ENCODE results near the gene DOK5. TPM values are rescaled to one million over a fixed set of nuclear protein-coding genes. Genes with fewer than 3 reads are reported as not detected.

Gene DOK5
- total and polyA plus RNA-seq, 2 donors from 2014 or later: 4.8 to 5.4 TPM

DNA sequence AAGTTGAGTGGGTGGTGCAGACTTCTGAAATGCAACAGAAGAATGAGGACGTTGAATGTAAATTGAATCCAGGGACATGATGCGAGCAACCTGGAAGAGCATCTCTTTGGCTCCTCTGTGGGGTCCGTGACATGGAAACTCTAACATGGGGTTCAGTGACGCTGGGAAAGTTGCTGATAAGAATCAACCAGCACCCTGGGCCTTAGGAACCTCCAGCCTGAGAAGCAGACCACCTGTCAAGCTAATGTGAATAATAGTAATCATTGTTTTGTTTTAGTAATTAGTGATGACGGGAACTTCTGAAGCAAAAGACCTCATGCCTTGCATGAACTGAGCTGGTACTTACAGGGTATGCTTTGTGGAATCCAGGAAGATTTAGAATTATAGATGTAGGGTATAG is 25.2 kb upstream of the DOK5 start:
- intact Hi-C loops (cut with DNase I): no loop called here
- Histone ChIP-seq H3K27ac (ENCODE audit: low read depth in 2 of 2, low read length in 2 of 2) (no peak overlapping the region), H3K36me3 (ENCODE audit: control insufficient read depth in 2 of 3, insufficient read depth in 3 of 3, low read length in 3 of 3) (no peaks in the 10 kb centered on the region), H3K27me3 (ENCODE audit: control insufficient read depth, insufficient read depth, low read length) (no peaks in the 10 kb centered on the region), H3K9ac (ENCODE audit: low read length in 3 of 3) (no peak overlapping the region), H3K4me3 (ENCODE audit: low read length in 3 of 3) (no peak overlapping the region), H3K4me1 (ENCODE audit: control insufficient read depth in 2 of 3, insufficient read depth in 2 of 3, low read depth in 1 of 3, low read length in 3 of 3) (no peaks in the 10 kb centered on the region), H3K9me3 (ENCODE audit: control insufficient read depth in 2 of 3, insufficient read depth in 1 of 3, low read length in 3 of 3) (no peaks in the 10 kb centered on the region)
- no peak for DNase-seq
- TF ChIP-seq, protein P1, sequence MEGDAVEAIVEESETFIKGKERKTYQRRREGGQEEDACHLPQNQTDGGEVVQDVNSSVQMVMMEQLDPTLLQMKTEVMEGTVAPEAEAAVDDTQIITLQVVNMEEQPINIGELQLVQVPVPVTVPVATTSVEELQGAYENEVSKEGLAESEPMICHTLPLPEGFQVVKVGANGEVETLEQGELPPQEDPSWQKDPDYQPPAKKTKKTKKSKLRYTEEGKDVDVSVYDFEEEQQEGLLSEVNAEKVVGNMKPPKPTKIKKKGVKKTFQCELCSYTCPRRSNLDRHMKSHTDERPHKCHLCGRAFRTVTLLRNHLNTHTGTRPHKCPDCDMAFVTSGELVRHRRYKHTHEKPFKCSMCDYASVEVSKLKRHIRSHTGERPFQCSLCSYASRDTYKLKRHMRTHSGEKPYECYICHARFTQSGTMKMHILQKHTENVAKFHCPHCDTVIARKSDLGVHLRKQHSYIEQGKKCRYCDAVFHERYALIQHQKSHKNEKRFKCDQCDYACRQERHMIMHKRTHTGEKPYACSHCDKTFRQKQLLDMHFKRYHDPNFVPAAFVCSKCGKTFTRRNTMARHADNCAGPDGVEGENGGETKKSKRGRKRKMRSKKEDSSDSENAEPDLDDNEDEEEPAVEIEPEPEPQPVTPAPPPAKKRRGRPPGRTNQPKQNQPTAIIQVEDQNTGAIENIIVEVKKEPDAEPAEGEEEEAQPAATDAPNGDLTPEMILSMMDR (IDR thresholded peaks at IDR 0.05; ENCODE audit: borderline replicate concordance, extremely low read depth, insufficient read depth): no peak
- FAIRE-seq: no peak

DNA sequence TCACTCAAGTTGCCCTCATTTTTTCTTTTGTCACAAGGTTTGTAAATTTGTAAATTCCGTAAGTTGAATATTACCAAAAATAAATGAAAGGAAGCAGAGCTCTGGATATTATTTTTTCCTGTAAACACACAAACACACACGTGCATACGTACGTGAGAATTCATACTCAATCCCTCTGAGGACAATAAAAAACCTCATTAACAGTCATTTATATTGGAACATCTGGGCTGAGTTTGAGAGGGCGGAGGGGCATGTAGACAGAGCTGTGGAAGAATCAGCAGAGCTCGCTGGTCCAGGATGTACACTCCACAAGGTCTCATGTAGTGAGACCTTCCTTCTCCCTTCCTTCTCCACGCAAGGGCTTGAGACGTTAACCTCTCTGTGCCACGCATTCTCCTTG is 24.2 kb upstream of the DOK5 start:
- H3K27ac ChIP-seq (ENCODE audit: low read depth in 2 of 2, low read length in 2 of 2): no peak overlapping the region
- H3K4me3 ChIP-seq (ENCODE audit: low read length in 3 of 3): no peak overlapping the region
- TF ChIP-seq, protein P1 (IDR thresholded peaks at IDR 0.05; ENCODE audit: borderline replicate concordance, extremely low read depth, insufficient read depth): no peak
- no peak overlapping the region for H3K9ac ChIP-seq (ENCODE audit: low read length in 3 of 3)
- intact Hi-C loops (cut with DNase I): no loop called here
- no peak for DNase-seq
- no peak for FAIRE-seq
- no peaks in the 10 kb centered on the region for H3K9me3 ChIP-seq (ENCODE audit: control insufficient read depth in 2 of 3, insufficient read depth in 1 of 3, low read length in 3 of 3)
- no peaks in the 10 kb centered on the region for H3K27me3 ChIP-seq (ENCODE audit: control insufficient read depth, insufficient read depth, low read length)
- H3K36me3 ChIP-seq (ENCODE audit: control insufficient read depth in 2 of 3, insufficient read depth in 3 of 3, low read length in 3 of 3): no peaks in the 10 kb centered on the region
- no peaks in the 10 kb centered on the region for H3K4me1 ChIP-seq (ENCODE audit: control insufficient read depth in 2 of 3, insufficient read depth in 2 of 3, low read depth in 1 of 3, low read length in 3 of 3)

DNA sequence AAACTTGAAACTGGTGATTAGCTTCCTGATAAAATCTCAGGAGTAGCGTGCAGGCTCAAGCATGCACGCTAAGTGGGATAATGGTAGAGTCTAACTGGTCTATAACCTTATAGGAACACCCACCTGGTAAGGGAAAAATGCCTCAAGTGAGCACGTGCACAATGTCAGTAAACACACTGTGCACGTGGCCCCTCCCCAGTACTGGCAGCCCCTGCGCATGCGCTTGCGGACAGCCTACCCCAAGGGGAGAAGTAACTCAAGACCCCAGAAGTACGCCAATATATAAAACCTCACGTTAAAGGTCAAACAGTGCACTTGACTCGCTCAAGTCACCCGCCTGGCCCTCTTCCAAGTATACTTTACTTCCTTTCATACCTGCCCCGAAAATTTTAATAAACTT is 23.1 kb upstream of the DOK5 start:
- Histone ChIP-seq H3K4me1 (ENCODE audit: control insufficient read depth in 2 of 3, insufficient read depth in 2 of 3, low read depth in 1 of 3, low read length in 3 of 3) (no peaks in the 10 kb centered on the region), H3K9me3 (ENCODE audit: control insufficient read depth in 2 of 3, insufficient read depth in 1 of 3, low read length in 3 of 3) (no peaks in the 10 kb centered on the region), H3K27me3 (ENCODE audit: control insufficient read depth, insufficient read depth, low read length) (no peaks in the 10 kb centered on the region), H3K27ac (ENCODE audit: low read depth in 2 of 2, low read length in 2 of 2) (no peak overlapping the region), H3K9ac (ENCODE audit: low read length in 3 of 3) (no peak overlapping the region), H3K4me3 (ENCODE audit: low read length in 3 of 3) (no peak overlapping the region), H3K36me3 (ENCODE audit: control insufficient read depth in 2 of 3, insufficient read depth in 3 of 3, low read length in 3 of 3) (no peaks in the 10 kb centered on the region)
- no peak for FAIRE-seq
- TF ChIP-seq, protein P1 (IDR thresholded peaks at IDR 0.05; ENCODE audit: borderline replicate concordance, extremely low read depth, insufficient read depth): no peak
- no peak for DNase-seq
- intact Hi-C loops (cut with DNase I): no loop called here

DNA sequence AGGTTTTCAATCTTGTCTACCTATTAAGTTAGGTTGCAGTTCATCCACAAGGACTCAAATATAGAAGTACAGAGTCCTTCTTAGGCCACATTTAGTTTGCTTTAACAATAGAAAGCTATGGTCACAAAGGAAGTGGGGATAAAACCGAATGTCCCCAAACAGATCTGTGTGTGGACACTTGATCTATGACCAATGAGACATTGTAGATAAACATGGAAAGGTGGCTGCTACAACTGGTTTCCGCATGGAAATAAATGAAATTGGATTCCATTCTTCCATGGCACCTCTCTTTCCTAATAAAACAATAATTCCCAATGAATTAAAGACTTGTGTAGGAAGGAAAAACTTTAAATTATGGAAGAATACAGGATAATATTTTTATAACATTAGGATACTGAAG is 20.4 kb upstream of the DOK5 start:
- Histone ChIP-seq H3K9ac (ENCODE audit: low read length in 3 of 3) (no peak overlapping the region), H3K27me3 (ENCODE audit: control insufficient read depth, insufficient read depth, low read length) (no peaks in the 10 kb centered on the region), H3K4me3 (ENCODE audit: low read length in 3 of 3) (no peak overlapping the region), H3K9me3 (ENCODE audit: control insufficient read depth in 2 of 3, insufficient read depth in 1 of 3, low read length in 3 of 3) (peaks cover 0 to under 1% (median 0%) of the 10 kb centered on the region in 3 donors), H3K27ac (ENCODE audit: low read depth in 2 of 2, low read length in 2 of 2) (no peak overlapping the region), H3K4me1 (ENCODE audit: control insufficient read depth in 2 of 3, insufficient read depth in 2 of 3, low read depth in 1 of 3, low read length in 3 of 3) (no peaks in the 10 kb centered on the region), H3K36me3 (ENCODE audit: control insufficient read depth in 2 of 3, insufficient read depth in 3 of 3, low read length in 3 of 3) (no peaks in the 10 kb centered on the region)
- TF ChIP-seq, protein P1 (IDR thresholded peaks at IDR 0.05; ENCODE audit: borderline replicate concordance, extremely low read depth, insufficient read depth): no peak
- intact Hi-C loops (cut with DNase I): no loop called here
- FAIRE-seq (no peak), DNase-seq (no peak)

Data from kidney (tissue), 14 donors.